Osteoblast (primary cell): ENCODE results near the gene ETV3. TPM values are rescaled to one million over a fixed set of nuclear protein-coding genes. Genes with fewer than 3 reads are reported as not detected.

Source experiments
- DNase-seq: peaks from one replicate; pipeline ENCODE4 v3.0.0; 2011; ENCODE audit warnings: low spot score, mixed read lengths; ENCODE audit not compliant: insufficient read length; ENCODE audit errors: missing footprints
- H2AFZ ChIP-seq: 2 replicates; pipeline ENCODE4 v1.6.0; 2011; ENCODE audit warnings: mild to moderate bottlenecking, low read length
- H3K27ac ChIP-seq: 2 replicates; pipeline ENCODE4 v1.5.1; 2011; ENCODE audit warnings: mild to moderate bottlenecking, low read depth, low read length, moderate library complexity
- H3K27me3 ChIP-seq: 2 replicates; pipeline ENCODE4 v1.6.0; 2012; ENCODE audit warnings: mild to moderate bottlenecking, control low read depth, inconsistent platforms, low read length, moderate library complexity; ENCODE audit not compliant: insufficient read depth
- H3K36me3 ChIP-seq: 2 replicates; pipeline ENCODE4 v1.5.1; 2011; ENCODE audit warnings: mild to moderate bottlenecking, low read length, control low read depth, moderate library complexity; ENCODE audit not compliant: insufficient read depth
- H3K4me1 ChIP-seq: 2 replicates; pipeline ENCODE4 v1.5.1; 2011; ENCODE audit warnings: mild to moderate bottlenecking, low read length, control low read depth, moderate library complexity; ENCODE audit not compliant: insufficient read depth
- H3K4me2 ChIP-seq: 2 replicates; pipeline ENCODE4 v1.6.0; 2011; ENCODE audit warnings: mild to moderate bottlenecking, low read length; ENCODE audit not compliant: insufficient read depth
- H3K4me3 ChIP-seq: fragments of 200-600 bp; sonication (generic); 3 replicates; pipeline ENCODE4 v1.5.1; 2012; ENCODE audit warnings: mild to moderate bottlenecking, low read length, inconsistent platforms; ENCODE audit not compliant: insufficient read depth
- H3K79me2 ChIP-seq: 2 replicates; pipeline ENCODE4 v1.6.0; 2012; ENCODE audit warnings: mild to moderate bottlenecking, low read length, control low read depth, inconsistent platforms; ENCODE audit not compliant: insufficient read depth
- H3K9me3 ChIP-seq: 2 replicates; pipeline ENCODE4 v1.5.1; 2011; ENCODE audit warnings: low read depth, low read length, control low read depth
- H4K20me1 ChIP-seq: 2 replicates; pipeline ENCODE4 v1.6.0; 2012; ENCODE audit warnings: mild to moderate bottlenecking, low read length, control low read depth; ENCODE audit not compliant: insufficient read depth
- total RNA-seq: library from RNA; depleted of rRNA; stranded (reverse); fragments of >200 nt; gene quantifications from 2 replicates; pipeline ENCODE4 v1.2.3, GENCODE V29; 2012
- TF ChIP-seq, protein P1 (sequence below): IDR thresholded peaks from 2 replicates; pipeline ENCODE4 v1.5.1; 2011; ENCODE audit warnings: mild to moderate bottlenecking, low read depth, low read length, moderate library complexity; ENCODE audit errors: extremely low read depth

Gene ETV3
- total RNA-seq, 1 donor, result 14.8 TPM

- Histone ChIP-seq H2AFZ (no peak overlapping the region), H3K4me3 (no peak overlapping the region), H3K4me2 (no peak overlapping the region), H3K79me2 (no peaks in the 10 kb centered on the region), H3K4me1 (no peaks in the 10 kb centered on the region), H3K27ac (no peak overlapping the region), H3K9me3 (no peaks in the 10 kb centered on the region), H3K27me3 (peaks cover 27% of the 10 kb centered on the region), H3K36me3 (no peaks in the 10 kb centered on the region), H4K20me1 (no peaks in the 10 kb centered on the region)
- TF ChIP-seq, protein P1, sequence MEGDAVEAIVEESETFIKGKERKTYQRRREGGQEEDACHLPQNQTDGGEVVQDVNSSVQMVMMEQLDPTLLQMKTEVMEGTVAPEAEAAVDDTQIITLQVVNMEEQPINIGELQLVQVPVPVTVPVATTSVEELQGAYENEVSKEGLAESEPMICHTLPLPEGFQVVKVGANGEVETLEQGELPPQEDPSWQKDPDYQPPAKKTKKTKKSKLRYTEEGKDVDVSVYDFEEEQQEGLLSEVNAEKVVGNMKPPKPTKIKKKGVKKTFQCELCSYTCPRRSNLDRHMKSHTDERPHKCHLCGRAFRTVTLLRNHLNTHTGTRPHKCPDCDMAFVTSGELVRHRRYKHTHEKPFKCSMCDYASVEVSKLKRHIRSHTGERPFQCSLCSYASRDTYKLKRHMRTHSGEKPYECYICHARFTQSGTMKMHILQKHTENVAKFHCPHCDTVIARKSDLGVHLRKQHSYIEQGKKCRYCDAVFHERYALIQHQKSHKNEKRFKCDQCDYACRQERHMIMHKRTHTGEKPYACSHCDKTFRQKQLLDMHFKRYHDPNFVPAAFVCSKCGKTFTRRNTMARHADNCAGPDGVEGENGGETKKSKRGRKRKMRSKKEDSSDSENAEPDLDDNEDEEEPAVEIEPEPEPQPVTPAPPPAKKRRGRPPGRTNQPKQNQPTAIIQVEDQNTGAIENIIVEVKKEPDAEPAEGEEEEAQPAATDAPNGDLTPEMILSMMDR, result no peak
- no peak for DNase-seq
Observed at GRCh38 chr1:157116737-157117103, 21.5 kb downstream of the ETV3 start.

GRCh38 chr1:157115851-157116736 lies 22.1 kb downstream of the ETV3 start:
- Histone ChIP-seq H3K4me1 (no peaks in the 10 kb centered on the region), H3K79me2 (no peaks in the 10 kb centered on the region), H3K9me3 (no peaks in the 10 kb centered on the region), H3K27me3 (peaks cover 32% of the 10 kb centered on the region), H3K4me2 (no peak overlapping the region), H2AFZ (no peak overlapping the region), H4K20me1 (no peaks in the 10 kb centered on the region), H3K36me3 (no peaks in the 10 kb centered on the region), H3K4me3 (no peak overlapping the region), H3K27ac (no peak overlapping the region)
- DNase-seq, result no peak
- TF ChIP-seq, protein P1, result no peak

GRCh38 chr1:157115429-157115838 lies 22.8 kb downstream of the ETV3 start:
- Histone ChIP-seq H3K4me2 (no peak overlapping the region), H3K9me3 (no peaks in the 10 kb centered on the region), H3K4me1 (no peaks in the 10 kb centered on the region), H3K4me3 (no peak overlapping the region), H4K20me1 (no peaks in the 10 kb centered on the region), H2AFZ (no peak overlapping the region), H3K27me3 (peaks cover 32% of the 10 kb centered on the region), H3K27ac (no peak overlapping the region), H3K36me3 (no peaks in the 10 kb centered on the region), H3K79me2 (no peaks in the 10 kb centered on the region)
- TF ChIP-seq, protein P1, result no peak
- no peak for DNase-seq
